Keratinocyte (primary cell): ENCODE measurements around the gene RBX1. TPM values are rescaled to one million over a fixed set of nuclear protein-coding genes. Genes with fewer than 3 reads are reported as not detected.

Source experiments
- DNase-seq: peaks from one replicate; pipeline ENCODE4 v3.0.0-alpha.2; 2011; ENCODE audit warnings: low read depth, missing footprints, low spot score
- FAIRE-seq: peaks from 2 replicates; lab custom pipeline; 2011; peaks lifted over from hg19 to GRCh38; lab: Jason Lieb, UNC
- H2AFZ ChIP-seq: 2 replicates; pipeline ENCODE4 v1.6.0; 2012; ENCODE audit warnings: low read length, control low read depth, inconsistent platforms; ENCODE audit not compliant: control insufficient read depth
- H3K27ac ChIP-seq: 2 replicates; pipeline ENCODE4 v1.5.1; 2011; ENCODE audit warnings: low read length; ENCODE audit not compliant: control insufficient read depth, insufficient read depth
- H3K27me3 ChIP-seq: 3 replicates; pipeline ENCODE4 v1.6.0; 2011; ENCODE audit warnings: low read length; ENCODE audit not compliant: control insufficient read depth, insufficient read depth; ENCODE audit errors: extremely low read depth
- H3K36me3 ChIP-seq, 2 experiments: 2 replicates in 1 of 2; 3 replicates in 1 of 2; pipeline ENCODE4 v1.5.1; 2011; ENCODE audit warnings: low read length in 2 of 2, mild to moderate bottlenecking in 1 of 2; ENCODE audit not compliant: control insufficient read depth in 2 of 2, insufficient read depth in 2 of 2; ENCODE audit errors: extremely low read depth in 1 of 2
- H3K4me1 ChIP-seq: 3 replicates; pipeline ENCODE4 v1.5.1; 2011; ENCODE audit warnings: low read length; ENCODE audit not compliant: control insufficient read depth, insufficient read depth; ENCODE audit errors: extremely low read depth
- H3K4me2 ChIP-seq: 3 replicates; pipeline ENCODE4 v1.6.0; 2011; ENCODE audit warnings: low read depth, low read length; ENCODE audit not compliant: control insufficient read depth, insufficient read depth; ENCODE audit errors: extremely low read depth
- H3K4me3 ChIP-seq, 3 experiments: fragments of 200-600 bp in 1 of 3; sonication (generic) in 1 of 3; 2 replicates in 2 of 3; 3 replicates in 1 of 3; pipeline ENCODE4 v1.5.1; 2011 to 2016; ENCODE audit warnings: low read length in 3 of 3, mild to moderate bottlenecking in 3 of 3, control low read depth in 2 of 3, inconsistent platforms in 1 of 3, low read depth in 1 of 3, mixed read lengths in 1 of 3, mixed run types in 1 of 3, moderate library complexity in 1 of 3; ENCODE audit not compliant: control insufficient read depth in 2 of 3, insufficient read depth in 2 of 3; ENCODE audit errors: extremely low read depth in 1 of 3
- H3K79me2 ChIP-seq: 2 replicates; pipeline ENCODE4 v1.6.0; 2012; ENCODE audit warnings: low read length; ENCODE audit not compliant: control insufficient read depth, insufficient read depth
- H3K9ac ChIP-seq: 3 replicates; pipeline ENCODE4 v1.6.0; 2011; ENCODE audit warnings: low read length; ENCODE audit not compliant: control insufficient read depth, insufficient read depth; ENCODE audit errors: extremely low read depth
- H3K9me1 ChIP-seq: 3 replicates; pipeline ENCODE4 v1.6.0; 2011; ENCODE audit warnings: low read length; ENCODE audit not compliant: control insufficient read depth, insufficient read depth; ENCODE audit errors: extremely low read depth
- H3K9me3 ChIP-seq: 2 replicates; pipeline ENCODE4 v1.5.1; 2012; ENCODE audit warnings: low read depth, low read length; ENCODE audit not compliant: control insufficient read depth
- H4K20me1 ChIP-seq: 3 replicates; pipeline ENCODE4 v1.6.0; 2011; ENCODE audit warnings: low read length; ENCODE audit not compliant: control insufficient read depth, insufficient read depth; ENCODE audit errors: extremely low read depth
- CTCF ChIP-seq, 3 experiments: IDR thresholded peaks in 1 of 3; conservative IDR thresholded peaks in 1 of 3; optimal IDR thresholded peaks in 1 of 3; 2 replicates in 2 of 3; 3 replicates in 1 of 3; pipeline versions ENCODE3 to v1.5.1; 2011; ENCODE audit warnings: low read length in 3 of 3, mild to moderate bottlenecking in 3 of 3, moderate library complexity in 2 of 3, control low read depth in 1 of 3, inconsistent platforms in 1 of 3; ENCODE audit not compliant: insufficient read depth in 2 of 3; ENCODE audit errors: extremely low read depth in 1 of 3
- EZH2 ChIP-seq: IDR thresholded peaks from one replicate; pipeline ENCODE4 v1.6.1; 2012; ENCODE audit warnings: inconsistent platforms, mild to moderate bottlenecking, low read length, moderate library complexity
- dilution Hi-C: fragments of 300-500 bp; cut with MboI; formaldehyde crosslinking; loops from one replicate; pipeline ENCODE4 v1.7.0; 2020; ENCODE audit warnings: low sequenced_read_pairs; ENCODE audit not compliant: extremely low pct_ligation_motif_present
- polyA plus RNA-seq, 5 experiments: library from polyadenylated mRNA; depleted of rRNA in 3 of 5; stranded (reverse) in 3 of 5; stranded (forward) in 1 of 5; unstranded in 1 of 5; fragments of >200 nt; gene quantifications; 1 replicate in 1 of 5; 2 replicates in 3 of 5; 3 replicates in 1 of 5; pipeline versions ENCODE4 v1.2.1 to v1.2.3, GENCODE V29; 2011 to 2012; ENCODE audit warnings: missing spikeins in 2 of 5, low read depth in 1 of 5, low replicate concordance in 1 of 5

Gene RBX1
- polyA plus RNA-seq, 1 donor (not counting 4 experiments of a cell fraction or from before 2014, with no cell fraction given) = 143 TPM

GRCh38 chr22:40932396-40932795 lies 18.8 kb upstream of the RBX1 start:
- no peak for FAIRE-seq
- Histone ChIP-seq H3K4me2 (no peak overlapping the region), H3K4me1 (no peaks in the 10 kb centered on the region), H3K79me2 (no peaks in the 10 kb centered on the region), H3K9ac (no peak overlapping the region), H4K20me1 (no peaks in the 10 kb centered on the region), H3K9me1 (no peaks in the 10 kb centered on the region), H2AFZ (no peak overlapping the region), H3K27me3 (no peaks in the 10 kb centered on the region), H3K9me3 (no peaks in the 10 kb centered on the region), H3K36me3 (peaks cover 7 to 9% of the 10 kb centered on the region in 2 experiments), H3K27ac (no peak overlapping the region), H3K4me3 (no peak overlapping the region)
- TF ChIP-seq EZH2 = no peak
- TF ChIP-seq CTCF (optimal IDR thresholded peaks at IDR 0.05 in 1 of 3, IDR thresholded peaks at IDR 0.05 in 1 of 3, conservative IDR thresholded peaks at IDR 0.05 in 1 of 3; ENCODE audit: extremely low read depth in 1 of 3, insufficient read depth in 2 of 3, low read length in 3 of 3) = no peak
- no peak for DNase-seq
- dilution Hi-C loops = no loop called here

- no peak for FAIRE-seq
- Histone ChIP-seq H4K20me1 (no peaks in the 10 kb centered on the region), H3K27me3 (no peaks in the 10 kb centered on the region), H3K27ac (no peak overlapping the region), H3K4me1 (no peaks in the 10 kb centered on the region), H2AFZ (no peak overlapping the region), H3K79me2 (no peaks in the 10 kb centered on the region), H3K9me1 (no peaks in the 10 kb centered on the region), H3K9me3 (no peaks in the 10 kb centered on the region), H3K4me2 (no peak overlapping the region), H3K4me3 (no peak overlapping the region), H3K9ac (no peak overlapping the region), H3K36me3 (no peaks in the 10 kb centered on the region)
- dilution Hi-C loops = no loop called here
- TF ChIP-seq CTCF (optimal IDR thresholded peaks at IDR 0.05 in 1 of 3, IDR thresholded peaks at IDR 0.05 in 1 of 3, conservative IDR thresholded peaks at IDR 0.05 in 1 of 3; ENCODE audit: extremely low read depth in 1 of 3, insufficient read depth in 2 of 3, low read length in 3 of 3) = no peak
- TF ChIP-seq EZH2 = no peak
- DNase-seq = no peak
Measured at GRCh38 chr22:40939202-40939601, 12.0 kb upstream of the RBX1 start.
